Left lung (tissue), 10 donors: Measurements from ENCODE around the gene TRMT44. TPM values are rescaled to one million over a fixed set of nuclear protein-coding genes. Genes with fewer than 3 reads are reported as not detected.

Source experiments
- ATAC-seq: fragments of 200-7000 bp; cut with Tn5 transposase; one replicate; pipeline ENCODE4 v1.9.1; 2020; ENCODE audit warnings: moderate library complexity
- DNase-seq, 4 donors: peaks; one replicate each; pipeline ENCODE4 v3.0.0-alpha.2; 2013 to 2020
- H3K27ac ChIP-seq, 2 donors: fragments of 200-600 bp; sonication (generic) in 1 of 2; one replicate each; pipeline versions ENCODE4 v1.5.0 to v1.8.0; 2020 to 2021
- H3K27me3 ChIP-seq, 2 donors: fragments of 200-600 bp; sonication (generic) in 1 of 2; one replicate each; pipeline versions ENCODE4 v1.5.0 to v1.8.0; 2020 to 2021
- H3K36me3 ChIP-seq, 2 donors: fragments of 200-600 bp; sonication (generic) in 1 of 2; one replicate each; pipeline versions ENCODE4 v1.5.0 to v1.8.0; 2020 to 2021
- H3K4me1 ChIP-seq, 2 donors: fragments of 200-600 bp; one replicate each; pipeline ENCODE4 v1.8.0; 2021
- H3K4me3 ChIP-seq, 2 donors: fragments of 200-600 bp; sonication (generic) in 1 of 2; one replicate each; pipeline versions ENCODE4 v1.5.0 to v1.8.0; 2020 to 2021; ENCODE audit warnings: mild to moderate bottlenecking in 1 of 2
- H3K9me3 ChIP-seq, 2 donors: fragments of 200-600 bp; sonication (generic) in 1 of 2; one replicate each; pipeline versions ENCODE4 v1.5.0 to v1.8.0; 2020 to 2021
- CTCF ChIP-seq, 2 donors: fragments of 200-600 bp; sonication (generic) in 1 of 2; IDR thresholded peaks; one replicate each; pipeline versions ENCODE4 v1.5.0 to v1.8.0; 2021; ENCODE audit warnings: antibody characterized with exemption in 2 of 2
- intact Hi-C, 2 donors: fragments of 100-400 bp; cut with DNase I; formaldehyde crosslinking; loops; one replicate each; pipeline versions ENCODE4 v1.11.2 to v1.14.2; 2022
- polyA plus RNA-seq, 6 donors: library from polyadenylated mRNA; unstranded; fragments of 120-200 nt; gene quantifications; one replicate each; pipeline ENCODE4 v1.2.1, GENCODE V29; 2013; ENCODE audit not compliant: insufficient read length in 6 of 6
- total RNA-seq, 2 donors: library from RNA; stranded (reverse); fragmentation: NEBNext Ultra II Directional; extraction: Animal tissue kit (Norgen Biotek cat#: 25700); gene quantifications; one replicate each; pipeline ENCODE4 v1.2.1, GENCODE V29; 2021
- donor health status: DM: no; HTN: yes; CAD: no.
- donor health status: DM: no; HTN: no; CAD: no.

Gene TRMT44
- total and polyA plus RNA-seq, 8 donors = 15.0 to 20.6 (median 19.1) TPM

GRCh38 chr4:8517946-8518345 is 77.4 kb downstream of the TRMT44 start:
- Histone ChIP-seq H3K27me3 (no peaks in the 10 kb centered on the region), H3K4me3 (no peak overlapping the region)

GRCh38 chr4:8522160-8523120 is 81.9 kb downstream of the TRMT44 start:
- ATAC-seq = no peak

More at GRCh38 chr4:8517946-8518345, 77.4 kb downstream of the TRMT44 start:
- ATAC-seq (no peak), DNase-seq (peak in 1 of 4 donors; percentile 71)
- H3K4me1 ChIP-seq = no peaks in the 10 kb centered on the region
- no peak for TF ChIP-seq CTCF (IDR thresholded peaks at IDR 0.05)
- H3K9me3 ChIP-seq = peaks cover 0 to 16% of the 10 kb centered on the region in 2 donors
- H3K27ac ChIP-seq = no peak overlapping the region
- intact Hi-C loops = no loop called here
- no peaks in the 10 kb centered on the region for H3K36me3 ChIP-seq

GRCh38 chr4:8523175-8523574 is 82.6 kb downstream of the TRMT44 start:
- intact Hi-C loops = no loop called here
- Histone ChIP-seq H3K27ac (no peak overlapping the region), H3K36me3 (no peaks in the 10 kb centered on the region), H3K4me3 (no peak overlapping the region), H3K4me1 (no peaks in the 10 kb centered on the region), H3K27me3 (no peaks in the 10 kb centered on the region), H3K9me3 (peaks cover 0 to 16% of the 10 kb centered on the region in 2 donors)
- ATAC-seq = no peak
- TF ChIP-seq CTCF (IDR thresholded peaks at IDR 0.05) = no peak
- peak in 1 of 4 donors; percentile 49 for DNase-seq

More at GRCh38 chr4:8522160-8523120, 81.9 kb downstream of the TRMT44 start:
- Histone ChIP-seq H3K4me1 (no peaks in the 10 kb centered on the region), H3K9me3 (peaks cover 0 to 16% of the 10 kb centered on the region in 2 donors), H3K27ac (no peak overlapping the region), H3K36me3 (no peaks in the 10 kb centered on the region), H3K27me3 (no peaks in the 10 kb centered on the region), H3K4me3 (no peak overlapping the region)
- no peak for TF ChIP-seq CTCF (IDR thresholded peaks at IDR 0.05)
- peak in 1 of 4 donors; percentile 64 for DNase-seq
- intact Hi-C loops = no loop called here

GRCh38 chr4:8523766-8524165 is 83.2 kb downstream of the TRMT44 start:
- no peak overlapping the region for H3K27ac ChIP-seq
- no peaks in the 10 kb centered on the region for H3K27me3 ChIP-seq
- intact Hi-C loops = no loop called here
- H3K36me3 ChIP-seq = no peaks in the 10 kb centered on the region
- no peaks in the 10 kb centered on the region for H3K4me1 ChIP-seq
- DNase-seq = no peak
- H3K4me3 ChIP-seq = no peak overlapping the region
- peaks cover 0 to 16% of the 10 kb centered on the region in 2 donors for H3K9me3 ChIP-seq
- no peak for TF ChIP-seq CTCF (IDR thresholded peaks at IDR 0.05)
- no peak for ATAC-seq

- no peak overlapping the region for H3K27ac ChIP-seq
- ATAC-seq = no peak
- DNase-seq = no peak
- H3K27me3 ChIP-seq = no peaks in the 10 kb centered on the region
- intact Hi-C loops = no loop called here
- no peak for TF ChIP-seq CTCF (IDR thresholded peaks at IDR 0.05)
- H3K4me1 ChIP-seq = no peaks in the 10 kb centered on the region
- H3K36me3 ChIP-seq = no peaks in the 10 kb centered on the region
- H3K9me3 ChIP-seq = peaks cover 0 to 16% of the 10 kb centered on the region in 2 donors
- no peak overlapping the region for H3K4me3 ChIP-seq
Observed at GRCh38 chr4:8524595-8525382, 84.2 kb downstream of the TRMT44 start.
